Astrocyte (in vitro differentiated cells and primary cell): Measurements from ENCODE around the gene KRT40. TPM values are rescaled to one million over a fixed set of nuclear protein-coding genes. Genes with fewer than 3 reads are reported as not detected.
A peak's percentile ranks its signal among the peaks of the same experiment; 100 is the strongest.

Experiments used
- DNase-seq: peaks from one replicate; pipeline ENCODE4 v3.0.0-alpha.2; 2010; ENCODE audit warnings: low read depth
- FAIRE-seq: peaks from 2 replicates; lab custom pipeline; 2011; peaks lifted over from hg19 to GRCh38; lab: Jason Lieb, UNC
- H2AFZ ChIP-seq: 2 replicates; pipeline ENCODE4 v1.6.0; 2012; ENCODE audit warnings: low read depth, low read length, inconsistent platforms
- H3K27ac ChIP-seq: 2 replicates; pipeline ENCODE4 v1.5.1; 2011; ENCODE audit warnings: low read depth, low read length, inconsistent platforms
- H3K27me3 ChIP-seq: 2 replicates; pipeline ENCODE4 v1.6.0; 2011; ENCODE audit warnings: low read length, inconsistent platforms; ENCODE audit not compliant: insufficient read depth
- H3K36me3 ChIP-seq: 2 replicates; pipeline ENCODE4 v1.5.1; 2011; ENCODE audit warnings: low read length, inconsistent platforms; ENCODE audit not compliant: insufficient read depth
- H3K4me1 ChIP-seq: 2 replicates; pipeline ENCODE4 v1.5.1; 2011; ENCODE audit warnings: low read length, inconsistent platforms; ENCODE audit not compliant: insufficient read depth
- H3K4me2 ChIP-seq: 2 replicates; pipeline ENCODE4 v1.6.0; 2012; ENCODE audit warnings: low read length, inconsistent platforms
- H3K4me3 ChIP-seq: 2 replicates; pipeline ENCODE4 v1.5.1; 2011; ENCODE audit warnings: low read depth, mild to moderate bottlenecking, low read length, inconsistent platforms; ENCODE audit not compliant: insufficient read depth
- H3K79me2 ChIP-seq: 2 replicates; pipeline ENCODE4 v1.6.0; 2012; ENCODE audit warnings: mild to moderate bottlenecking, low read length, inconsistent platforms; ENCODE audit not compliant: insufficient read depth
- H3K9ac ChIP-seq: 2 replicates; pipeline ENCODE4 v1.6.0; 2012; ENCODE audit warnings: mild to moderate bottlenecking, low read length, inconsistent platforms
- H3K9me3 ChIP-seq: 2 replicates; pipeline ENCODE4 v1.5.1; 2012; ENCODE audit warnings: low read depth, mild to moderate bottlenecking, low read length, inconsistent platforms; ENCODE audit not compliant: insufficient read depth
- H4K20me1 ChIP-seq: 2 replicates; pipeline ENCODE4 v1.6.0; 2012; ENCODE audit warnings: low read length, inconsistent platforms; ENCODE audit not compliant: insufficient read depth
- H3K27ac Mint-ChIP-seq: one replicate; pipeline ENCODE4 v1.8.0; 2021; ENCODE audit warnings: mild to moderate bottlenecking, mixed read lengths; ENCODE audit not compliant: unreplicated experiment
- H3K27me3 Mint-ChIP-seq: one replicate; pipeline ENCODE4 v1.8.0; 2021; ENCODE audit warnings: low read depth, mixed read lengths; ENCODE audit not compliant: unreplicated experiment
- H3K36me3 Mint-ChIP-seq: one replicate; pipeline ENCODE4 v1.8.0; 2021; ENCODE audit warnings: low read depth, mixed read lengths; ENCODE audit not compliant: unreplicated experiment
- H3K4me1 Mint-ChIP-seq: one replicate; pipeline ENCODE4 v1.8.0; 2021; ENCODE audit warnings: low read depth, mixed read lengths; ENCODE audit not compliant: unreplicated experiment
- H3K4me3 Mint-ChIP-seq: one replicate; pipeline ENCODE4 v1.8.0; 2021; ENCODE audit warnings: mild to moderate bottlenecking, moderate library complexity, mixed read lengths; ENCODE audit not compliant: unreplicated experiment
- H3K9me3 Mint-ChIP-seq: one replicate; pipeline ENCODE4 v1.8.0; 2021; ENCODE audit warnings: mild to moderate bottlenecking, mixed read lengths; ENCODE audit not compliant: unreplicated experiment
- CTCF ChIP-seq: IDR thresholded peaks from 2 replicates; pipeline ENCODE4 v1.5.1; 2011; ENCODE audit warnings: low read depth, mild to moderate bottlenecking, inconsistent platforms, low read length, moderate library complexity; ENCODE audit not compliant: insufficient read depth
- EZH2 ChIP-seq: IDR thresholded peaks from 2 replicates; pipeline ENCODE4 v1.6.1; 2012; ENCODE audit warnings: mild to moderate bottlenecking, low read length, inconsistent platforms; ENCODE audit not compliant: insufficient read depth
- total RNA-seq: library from RNA; stranded (reverse); gene quantifications from 2 replicates; pipeline ENCODE4 v1.2.1, GENCODE V29; 2021

KRT40 gene
- total RNA-seq, 1 donor from 2014 or later = not detected

GRCh38 chr17:40986920-40987319, 2.8 kb upstream of the KRT40 start:
- peaks cover 1% of the 10 kb centered on the region for H3K27me3 Mint-ChIP-seq
- H3K27me3 ChIP-seq = no peaks in the 10 kb centered on the region
- no peaks in the 10 kb centered on the region for H3K36me3 Mint-ChIP-seq
- FAIRE-seq (no peak), DNase-seq (no peak)
- no peaks in the 10 kb centered on the region for H4K20me1 ChIP-seq
- H2AFZ ChIP-seq = no peak overlapping the region
- no peak overlapping the region for H3K4me3 ChIP-seq
- H3K79me2 ChIP-seq = no peaks in the 10 kb centered on the region
- H3K4me3 Mint-ChIP-seq = no peak overlapping the region
- H3K9me3 Mint-ChIP-seq = no peaks in the 10 kb centered on the region
- no peaks in the 10 kb centered on the region for H3K4me1 Mint-ChIP-seq
- no peak overlapping the region for H3K27ac ChIP-seq
- H3K9ac ChIP-seq = no peak overlapping the region
- H3K4me1 ChIP-seq = no peaks in the 10 kb centered on the region
- no peaks in the 10 kb centered on the region for H3K36me3 ChIP-seq
- H3K27ac Mint-ChIP-seq = no peak overlapping the region
- H3K9me3 ChIP-seq = no peaks in the 10 kb centered on the region
- no peak overlapping the region for H3K4me2 ChIP-seq
- TF ChIP-seq CTCF = no peak
- no peak for TF ChIP-seq EZH2

- H3K27me3 Mint-ChIP-seq = peaks cover 1% of the 10 kb centered on the region
- no peak overlapping the region for H3K27ac Mint-ChIP-seq
- no peaks in the 10 kb centered on the region for H3K36me3 Mint-ChIP-seq
- no peaks in the 10 kb centered on the region for H3K4me1 Mint-ChIP-seq
- DNase-seq = no peak
- no peak for FAIRE-seq
- no peak for TF ChIP-seq EZH2
- TF ChIP-seq CTCF = no peak
- Histone ChIP-seq H3K27me3 (no peaks in the 10 kb centered on the region), H3K4me3 (no peak overlapping the region), H2AFZ (peak overlapping the region; percentile 58), H3K79me2 (no peaks in the 10 kb centered on the region), H3K27ac (no peak overlapping the region), H4K20me1 (no peaks in the 10 kb centered on the region), H3K9me3 (no peaks in the 10 kb centered on the region), H3K4me1 (no peaks in the 10 kb centered on the region), H3K4me2 (peak overlapping the region; percentile 11), H3K9ac (no peak overlapping the region), H3K36me3 (no peaks in the 10 kb centered on the region)
- H3K9me3 Mint-ChIP-seq = no peaks in the 10 kb centered on the region
- no peak overlapping the region for H3K4me3 Mint-ChIP-seq
Measured at GRCh38 chr17:40981115-40981514, 3.0 kb downstream of the KRT40 start.

GRCh38 chr17:40980596-40980995, 3.5 kb downstream of the KRT40 start:
- Histone ChIP-seq H4K20me1 (no peaks in the 10 kb centered on the region), H3K4me2 (peak overlapping the region; percentile 11), H3K9me3 (no peaks in the 10 kb centered on the region), H3K4me3 (no peak overlapping the region), H3K36me3 (no peaks in the 10 kb centered on the region), H3K4me1 (no peaks in the 10 kb centered on the region), H3K79me2 (no peaks in the 10 kb centered on the region), H2AFZ (peak overlapping the region; percentile 58), H3K9ac (no peak overlapping the region), H3K27me3 (no peaks in the 10 kb centered on the region), H3K27ac (no peak overlapping the region)
- Mint-ChIP-seq H3K27ac (no peak overlapping the region), H3K9me3 (no peaks in the 10 kb centered on the region), H3K36me3 (no peaks in the 10 kb centered on the region), H3K4me1 (no peaks in the 10 kb centered on the region), H3K4me3 (no peak overlapping the region), H3K27me3 (peaks cover 1% of the 10 kb centered on the region)
- DNase-seq (peak; percentile 40), FAIRE-seq (peak; percentile 47)
- no peak for TF ChIP-seq CTCF
- TF ChIP-seq EZH2 = no peak
